GM12874 (cell line): ENCODE measurements around the gene PRR33.

Experiments used
- CTCF ChIP-seq: IDR thresholded peaks from 2 replicates; pipeline ENCODE4 v1.5.1; 2011; ENCODE audit warnings: low read depth, mild to moderate bottlenecking, control low read depth, low read length, moderate library complexity; ENCODE audit not compliant: insufficient read depth

PRR33 gene

GRCh38 chr11:1854132-1854948 is 37.4 kb downstream of the PRR33 start:
- no peak for TF ChIP-seq CTCF

GRCh38 chr11:1853376-1854131 is 38.1 kb downstream of the PRR33 start:
- 0 out of 2 replicates have a peak, but pooled peaks have one; percentile 3 for TF ChIP-seq CTCF

GRCh38 chr11:1852877-1853276 is 38.8 kb downstream of the PRR33 start, which contains the start of gene LSP1:
LSP1 (plus strand) TSS chr11:1853084; CDS start chr11:1853145, 61 bp downstream.
- TF ChIP-seq CTCF = no peak

- no peak for TF ChIP-seq CTCF
Observed at GRCh38 chr11:1852271-1852876, 39.3 kb downstream of the PRR33 start.

- TF ChIP-seq CTCF = no peak
Observed at GRCh38 chr11:1851468-1852180, 40.1 kb downstream of the PRR33 start.

- TF ChIP-seq CTCF = no peak
Observed at GRCh38 chr11:1848640-1849430, 42.9 kb downstream of the PRR33 start.
